Calu3 (cell line): ENCODE results near the gene NR5A1. TPM values are rescaled to one million over a fixed set of nuclear protein-coding genes. Genes with fewer than 3 reads are reported as not detected.

Experiments used
- BruUV-seq: library from RNA; stranded (reverse); fragments of 400-500 nt; replicated peaks from 2 replicates; lab custom pipeline; 2021; lab: Mats Ljungman, UMichigan
- CTCF ChIA-PET: fragments of 300-600 bp; sonication (Branson Sonifier 250); formaldehyde crosslinking; loops from one replicate; lab custom pipeline; 2022; ENCODE audit warnings: antibody characterized with exemption; lab: Charles Lee
- DNase-seq: peaks from one replicate; pipeline ENCODE4 v3.0.0; 2022
- H3K27ac Mint-ChIP-seq: one replicate; pipeline ENCODE4 v1.8.0; 2022; ENCODE audit warnings: mixed read lengths; ENCODE audit not compliant: unreplicated experiment
- H3K27me3 Mint-ChIP-seq: one replicate; pipeline ENCODE4 v1.8.0; 2022; ENCODE audit warnings: mixed read lengths; ENCODE audit not compliant: unreplicated experiment
- H3K36me3 Mint-ChIP-seq: one replicate; pipeline ENCODE4 v1.8.0; 2022; ENCODE audit warnings: mild to moderate bottlenecking, moderate library complexity, mixed read lengths; ENCODE audit not compliant: insufficient read depth, unreplicated experiment
- H3K4me1 Mint-ChIP-seq: one replicate; pipeline ENCODE4 v1.8.0; 2022; ENCODE audit warnings: mild to moderate bottlenecking, low read depth, mixed read lengths; ENCODE audit not compliant: unreplicated experiment
- H3K4me3 Mint-ChIP-seq: one replicate; pipeline ENCODE4 v1.8.0; 2022; ENCODE audit warnings: mild to moderate bottlenecking, low read depth, moderate library complexity, mixed read lengths; ENCODE audit not compliant: unreplicated experiment
- H3K9me3 Mint-ChIP-seq: one replicate; pipeline ENCODE4 v1.8.0; 2022; ENCODE audit warnings: low read depth, mixed read lengths; ENCODE audit not compliant: unreplicated experiment
- intact Hi-C: fragments of 100-400 bp; cut with micrococcal nuclease; formaldehyde crosslinking; loops from one replicate; pipeline ENCODE4 v1.10.0; 2022; ENCODE audit not compliant: unreplicated experiment
- total RNA-seq: library from RNA; stranded (reverse); gene quantifications from 2 replicates; pipeline ENCODE4 v1.2.3, GENCODE V29; 2022
- TF ChIP-seq, protein P1 (sequence below): fragments of 200-600 bp; IDR thresholded peaks from one replicate; pipeline ENCODE4 v1.8.0; 2022; ENCODE audit warnings: antibody characterized with exemption; ENCODE audit not compliant: unreplicated experiment

NR5A1 gene
- total RNA-seq, 1 experiment from 2014 or later = not detected

GRCh38 chr9:124491049-124491975 lies 15.9 kb downstream of the NR5A1 start:
- Mint-ChIP-seq H3K27me3 (peaks cover 81% of the 10 kb centered on the region), H3K36me3 (peaks cover 3% of the 10 kb centered on the region), H3K27ac (no peak overlapping the region), H3K9me3 (no peaks in the 10 kb centered on the region), H3K4me1 (no peaks in the 10 kb centered on the region), H3K4me3 (no peak overlapping the region)
- CTCF ChIA-PET = no interaction called here
- no TSS peak for BruUV-seq
- DNase-seq = no peak
- intact Hi-C loops = no loop called here
- TF ChIP-seq, protein P1, sequence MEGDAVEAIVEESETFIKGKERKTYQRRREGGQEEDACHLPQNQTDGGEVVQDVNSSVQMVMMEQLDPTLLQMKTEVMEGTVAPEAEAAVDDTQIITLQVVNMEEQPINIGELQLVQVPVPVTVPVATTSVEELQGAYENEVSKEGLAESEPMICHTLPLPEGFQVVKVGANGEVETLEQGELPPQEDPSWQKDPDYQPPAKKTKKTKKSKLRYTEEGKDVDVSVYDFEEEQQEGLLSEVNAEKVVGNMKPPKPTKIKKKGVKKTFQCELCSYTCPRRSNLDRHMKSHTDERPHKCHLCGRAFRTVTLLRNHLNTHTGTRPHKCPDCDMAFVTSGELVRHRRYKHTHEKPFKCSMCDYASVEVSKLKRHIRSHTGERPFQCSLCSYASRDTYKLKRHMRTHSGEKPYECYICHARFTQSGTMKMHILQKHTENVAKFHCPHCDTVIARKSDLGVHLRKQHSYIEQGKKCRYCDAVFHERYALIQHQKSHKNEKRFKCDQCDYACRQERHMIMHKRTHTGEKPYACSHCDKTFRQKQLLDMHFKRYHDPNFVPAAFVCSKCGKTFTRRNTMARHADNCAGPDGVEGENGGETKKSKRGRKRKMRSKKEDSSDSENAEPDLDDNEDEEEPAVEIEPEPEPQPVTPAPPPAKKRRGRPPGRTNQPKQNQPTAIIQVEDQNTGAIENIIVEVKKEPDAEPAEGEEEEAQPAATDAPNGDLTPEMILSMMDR = no peak

DNA sequence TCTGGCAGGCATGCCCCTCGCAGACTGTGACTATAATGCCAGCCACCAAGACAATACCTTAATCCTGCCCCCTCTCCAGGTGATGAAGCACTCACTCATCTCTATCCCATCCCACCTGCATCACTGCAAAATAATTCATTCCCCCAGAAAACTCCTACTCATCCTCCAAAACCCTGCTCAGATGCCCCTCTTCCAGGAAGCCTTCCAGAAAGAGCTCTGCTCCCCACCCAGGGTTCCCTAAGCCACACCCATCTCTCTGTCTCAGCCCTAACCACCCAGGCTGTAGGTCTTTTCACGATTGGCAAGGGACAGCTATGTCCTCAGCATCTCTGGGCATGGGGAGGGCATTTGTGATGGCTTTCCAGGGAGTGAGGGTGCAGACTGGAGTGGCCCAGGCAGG lies 17.2 kb downstream of the NR5A1 start:
- CTCF ChIA-PET = no interaction called here
- Mint-ChIP-seq H3K27ac (no peak overlapping the region), H3K4me3 (no peak overlapping the region), H3K4me1 (no peaks in the 10 kb centered on the region), H3K9me3 (no peaks in the 10 kb centered on the region), H3K36me3 (peaks cover 3% of the 10 kb centered on the region), H3K27me3 (peaks cover 79% of the 10 kb centered on the region)
- no TSS peak for BruUV-seq
- intact Hi-C loops = no loop called here
- no peak for DNase-seq
- TF ChIP-seq, protein P1 = no peak

DNA sequence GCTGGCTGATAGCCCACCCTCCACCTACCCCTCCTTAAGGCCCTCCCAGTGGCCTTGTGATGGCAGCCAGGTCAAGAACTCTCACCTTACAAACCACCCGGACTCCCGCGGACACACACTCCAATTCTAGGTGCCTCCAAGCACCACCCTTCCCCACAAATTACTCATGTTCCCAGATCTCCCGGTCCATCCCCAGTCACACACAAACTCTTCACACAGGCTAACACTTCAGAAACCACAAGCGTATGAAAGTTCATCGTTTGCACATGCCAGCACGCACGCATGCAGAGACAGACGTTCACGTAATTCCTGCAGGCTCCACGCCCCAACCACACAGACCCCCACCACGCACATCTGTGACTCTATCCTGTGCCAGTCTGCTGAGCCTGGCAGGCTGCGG lies 18.0 kb downstream of the NR5A1 start:
- peaks cover 72% of the 10 kb centered on the region for H3K27me3 Mint-ChIP-seq
- H3K27ac Mint-ChIP-seq = no peak overlapping the region
- no peak for DNase-seq
- CTCF ChIA-PET = interaction anchor here (0.6 kb wide), 1 partner anchor 137 kb away, joined by 6 read pairs; no protein-coding TSS in a partner anchor
- H3K9me3 Mint-ChIP-seq = no peaks in the 10 kb centered on the region
- H3K4me1 Mint-ChIP-seq = no peaks in the 10 kb centered on the region
- peaks cover 3% of the 10 kb centered on the region for H3K36me3 Mint-ChIP-seq
- intact Hi-C loops = no loop called here
- TF ChIP-seq, protein P1 = no peak
- no peak overlapping the region for H3K4me3 Mint-ChIP-seq
- BruUV-seq = no TSS peak

DNA sequence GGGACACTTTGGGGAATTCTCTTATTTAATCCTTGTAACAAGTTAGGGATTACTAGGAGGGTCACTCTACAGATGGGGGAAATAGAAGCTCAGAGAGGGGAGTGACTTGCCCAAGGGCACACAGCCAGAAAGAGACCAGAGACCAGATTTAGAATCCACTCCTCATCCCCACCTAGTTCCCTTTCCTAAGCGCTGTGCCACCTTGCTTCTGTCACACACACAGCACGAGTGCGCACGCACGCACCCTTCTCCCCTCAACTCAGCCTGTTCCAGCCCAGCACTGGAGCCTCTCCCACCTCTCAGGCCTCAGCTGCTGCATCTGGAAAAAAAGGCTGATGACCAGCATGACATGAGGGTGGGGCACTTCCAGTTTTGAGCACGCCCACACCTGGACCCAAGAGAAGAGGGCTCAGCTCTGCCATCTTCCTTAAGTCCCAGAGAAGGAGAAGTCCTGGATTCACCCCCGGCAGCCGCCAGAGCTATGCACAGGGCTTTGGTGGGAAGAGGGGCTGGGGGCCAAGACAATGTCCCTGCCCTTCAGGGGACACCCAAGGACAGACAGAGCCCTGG lies 18.5 kb downstream of the NR5A1 start:
- Mint-ChIP-seq H3K9me3 (no peaks in the 10 kb centered on the region), H3K36me3 (peaks cover 3% of the 10 kb centered on the region), H3K4me1 (no peaks in the 10 kb centered on the region), H3K27me3 (peaks cover 68% of the 10 kb centered on the region), H3K4me3 (no peak overlapping the region), H3K27ac (no peak overlapping the region)
- TF ChIP-seq, protein P1 = no peak
- DNase-seq = no peak
- CTCF ChIA-PET = no interaction called here
- BruUV-seq = no TSS peak
- intact Hi-C loops = no loop called here
